GM12878 (cell line): ENCODE results near the gene LTB4R2. TPM values are rescaled to one million over a fixed set of nuclear protein-coding genes. Genes with fewer than 3 reads are reported as not detected.

ENCODE experiments used
- CREM ChIP-seq: IDR thresholded peaks from 2 replicates; pipeline ENCODE4 v1.6.1; 2014; ENCODE audit warnings: antibody characterized with exemption, low read depth
- ELK1 ChIP-seq: IDR thresholded peaks from 2 replicates; pipeline ENCODE4 v1.6.1; 2012; ENCODE audit warnings: low read depth, low read length, improper control_type of control experiment
- FOXM1 ChIP-seq: IDR thresholded peaks from 2 replicates; pipeline ENCODE4 v1.6.1; 2012; ENCODE audit warnings: low read depth, mild to moderate bottlenecking, inconsistent platforms, low read length, moderate library complexity
- HSF1 ChIP-seq: fragments of 150-350 bp; IDR thresholded peaks from 2 replicates; pipeline ENCODE4 v1.6.1; 2014; ENCODE audit warnings: mild to moderate bottlenecking, low read depth, low read length
- LARP7 ChIP-seq: fragments of 450-650 bp; IDR thresholded peaks from 2 replicates; pipeline ENCODE4 v1.6.1; 2017; ENCODE audit warnings: mild to moderate bottlenecking
- PAX8 ChIP-seq: fragments of 450-650 bp; IDR thresholded peaks from 2 replicates; pipeline ENCODE4 v1.6.1; 2017; ENCODE audit warnings: mild to moderate bottlenecking, moderate library complexity
- SKIL ChIP-seq: fragments of 450-650 bp; IDR thresholded peaks from 2 replicates; pipeline ENCODE4 v1.6.1; 2017; ENCODE audit warnings: mild to moderate bottlenecking, low read depth, inconsistent platforms; ENCODE audit not compliant: poor library complexity, severe bottlenecking
- polyA plus RNA-seq, 11 experiments: library from polyadenylated mRNA; depleted of rRNA in 4 of 11; unstranded in 6 of 11; stranded (reverse) in 5 of 11; fragments of >200 nt; fragmentation: Nextera tagmentation in 4 of 11; fragmentation: Illumina TruSeq in 1 of 11; extraction: Ambion mirVana in 4 of 11; extraction: Trizol in 1 of 11; gene quantifications; 1 replicate in 1 of 11; 2 replicates in 10 of 11; pipeline versions ENCODE4 v1.2.1 to v1.2.3, GENCODE V29; 2011 to 2016; ENCODE audit warnings: inconsistent platforms in 2 of 11, missing spikeins in 2 of 11, low read depth in 1 of 11
- total RNA-seq, 4 experiments: library from RNA; depleted of rRNA in 3 of 4; stranded (reverse); fragments of >200 nt in 3 of 4; fragmentation: Illumina TruSeq in 1 of 4; extraction: Trizol in 1 of 4; gene quantifications; 2 replicates each; pipeline versions ENCODE4 v1.2.1 to v1.2.3, GENCODE V29; 2013 to 2021

LTB4R2 gene
- total and polyA plus RNA-seq, 10 of the 15 experiments (the other 5 are each of a cell fraction or from before 2014, with no cell fraction given), result 0.06 to 16.0 (median 2.6) TPM

GRCh38 chr14:24289649-24290280 is 20.2 kb upstream of the LTB4R2 start (continued):
- TF ChIP-seq PAX8 (no peak), SKIL (peak; percentile 29), CREM (no peak), ELK1 (no peak), LARP7 (no peak), FOXM1 (no peak), HSF1 (no peak)
- TF ChIP-seq, all 136 proteins: peak for 6
